Measurements from ENCODE around the gene EEF2K.

- TF ChIP-seq CTCF (conservative IDR thresholded peaks at IDR 0.05; ENCODE audit: low read depth, low read length) = no peak
- no peak for TF ChIP-seq EZH2 (IDR thresholded peaks at IDR 0.05; ENCODE audit: low read length, unreplicated experiment)
These were observed 13.0 kb upstream of the EEF2K start for GRCh38 chr16:22193063-22193411.
